ENCODE results near the gene ZNF740. TPM values are rescaled to one million over a fixed set of nuclear protein-coding genes. Genes with fewer than 3 reads are reported as not detected.

The ZNF740 gene
- polyA plus RNA-seq, 1 donor (not counting 4 experiments of a cell fraction or from before 2014, with no cell fraction given): 11.8 TPM

DNA sequence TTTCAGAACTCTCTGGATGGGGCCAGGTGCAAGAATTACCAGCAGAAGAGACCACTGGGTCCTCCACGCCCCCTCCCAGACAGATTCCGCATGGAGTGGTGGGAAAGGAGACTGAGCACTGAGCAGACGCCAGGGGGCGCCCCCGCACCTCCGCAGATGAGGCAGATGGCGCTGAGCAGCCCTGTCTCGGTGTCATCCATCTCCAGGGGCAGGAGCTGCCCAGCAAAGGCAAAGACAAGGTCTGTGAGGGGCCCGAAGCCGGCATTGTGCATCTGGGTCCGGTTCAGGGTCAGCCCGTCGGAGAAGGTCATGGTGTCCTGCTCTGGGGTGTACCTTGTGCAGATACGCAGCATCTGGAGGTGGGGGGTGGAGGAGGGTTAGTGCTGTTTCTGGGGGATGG is 32.8 kb downstream of the ZNF740 start:
- H3K4me3 ChIP-seq (ENCODE audit: control insufficient read depth in 2 of 3, extremely low read depth in 1 of 3, insufficient read depth in 2 of 3, low read depth in 1 of 3, low read length in 3 of 3): no peak overlapping the region
- dilution Hi-C loops (cut with MboI; ENCODE audit: extremely low pct_ligation_motif_present, low sequenced_read_pairs): no loop called here
- peaks cover 41 to 57% of the 10 kb centered on the region in 2 experiments for H3K36me3 ChIP-seq (ENCODE audit: control insufficient read depth in 2 of 2, extremely low read depth in 1 of 2, insufficient read depth in 2 of 2, low read length in 2 of 2)
- no peaks in the 10 kb centered on the region for H3K9me3 ChIP-seq (ENCODE audit: control insufficient read depth, low read depth, low read length)
- no peak overlapping the region for H3K4me2 ChIP-seq (ENCODE audit: control insufficient read depth, extremely low read depth, insufficient read depth, low read depth, low read length)
- TF ChIP-seq, protein P1, sequence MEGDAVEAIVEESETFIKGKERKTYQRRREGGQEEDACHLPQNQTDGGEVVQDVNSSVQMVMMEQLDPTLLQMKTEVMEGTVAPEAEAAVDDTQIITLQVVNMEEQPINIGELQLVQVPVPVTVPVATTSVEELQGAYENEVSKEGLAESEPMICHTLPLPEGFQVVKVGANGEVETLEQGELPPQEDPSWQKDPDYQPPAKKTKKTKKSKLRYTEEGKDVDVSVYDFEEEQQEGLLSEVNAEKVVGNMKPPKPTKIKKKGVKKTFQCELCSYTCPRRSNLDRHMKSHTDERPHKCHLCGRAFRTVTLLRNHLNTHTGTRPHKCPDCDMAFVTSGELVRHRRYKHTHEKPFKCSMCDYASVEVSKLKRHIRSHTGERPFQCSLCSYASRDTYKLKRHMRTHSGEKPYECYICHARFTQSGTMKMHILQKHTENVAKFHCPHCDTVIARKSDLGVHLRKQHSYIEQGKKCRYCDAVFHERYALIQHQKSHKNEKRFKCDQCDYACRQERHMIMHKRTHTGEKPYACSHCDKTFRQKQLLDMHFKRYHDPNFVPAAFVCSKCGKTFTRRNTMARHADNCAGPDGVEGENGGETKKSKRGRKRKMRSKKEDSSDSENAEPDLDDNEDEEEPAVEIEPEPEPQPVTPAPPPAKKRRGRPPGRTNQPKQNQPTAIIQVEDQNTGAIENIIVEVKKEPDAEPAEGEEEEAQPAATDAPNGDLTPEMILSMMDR (optimal IDR thresholded peaks at IDR 0.05 in 1 of 3, IDR thresholded peaks at IDR 0.05 in 1 of 3, conservative IDR thresholded peaks at IDR 0.05 in 1 of 3; ENCODE audit: extremely low read depth in 1 of 3, insufficient read depth in 2 of 3, low read length in 3 of 3): peak in 2 of 3 experiments; percentile 82 to 94
- no peak for TF ChIP-seq EZH2 (IDR thresholded peaks at IDR 0.05; ENCODE audit: low read length)
- H4K20me1 ChIP-seq (ENCODE audit: control insufficient read depth, extremely low read depth, insufficient read depth, low read length): no peaks in the 10 kb centered on the region
- no peak overlapping the region for H2AFZ ChIP-seq (ENCODE audit: control insufficient read depth, low read length)
- H3K27me3 ChIP-seq (ENCODE audit: control insufficient read depth, extremely low read depth, insufficient read depth, low read length): no peaks in the 10 kb centered on the region
- H3K4me1 ChIP-seq (ENCODE audit: control insufficient read depth, extremely low read depth, insufficient read depth, low read length): peaks cover 20% of the 10 kb centered on the region
- no peak for DNase-seq (ENCODE audit: low read depth, low spot score)
- no peak for FAIRE-seq
- H3K27ac ChIP-seq (ENCODE audit: control insufficient read depth, insufficient read depth, low read length): no peak overlapping the region
- no peaks in the 10 kb centered on the region for H3K9me1 ChIP-seq (ENCODE audit: control insufficient read depth, extremely low read depth, insufficient read depth, low read length)
- H3K79me2 ChIP-seq (ENCODE audit: control insufficient read depth, insufficient read depth, low read length): peaks cover 11% of the 10 kb centered on the region
- H3K9ac ChIP-seq (ENCODE audit: control insufficient read depth, extremely low read depth, insufficient read depth, low read length): no peak overlapping the region

DNA sequence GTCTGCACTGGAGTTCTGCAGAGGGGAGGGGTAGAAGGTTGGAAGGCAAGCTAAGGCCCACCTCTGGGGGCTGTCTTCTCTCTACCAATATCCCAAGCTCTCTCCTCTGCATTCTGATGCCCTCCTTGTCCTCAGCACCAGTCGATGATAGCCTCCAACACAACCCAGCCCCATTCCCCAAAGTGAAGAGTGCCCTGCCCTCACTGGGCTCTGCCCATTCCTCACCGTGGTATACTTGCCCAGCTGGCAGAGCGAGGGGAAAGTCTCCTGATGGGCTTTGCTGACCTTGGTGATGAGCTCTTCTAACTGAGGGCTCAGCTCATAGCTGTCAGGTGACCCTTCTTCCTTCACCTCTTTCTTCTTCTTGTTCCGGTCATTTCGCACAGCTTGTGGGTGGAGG is 33.7 kb downstream of the ZNF740 start:
- DNase-seq (ENCODE audit: low read depth, low spot score) (no peak), FAIRE-seq (no peak)
- H3K4me1 ChIP-seq (ENCODE audit: control insufficient read depth, extremely low read depth, insufficient read depth, low read length): peaks cover 26% of the 10 kb centered on the region
- TF ChIP-seq, protein P1 (optimal IDR thresholded peaks at IDR 0.05 in 1 of 3, IDR thresholded peaks at IDR 0.05 in 1 of 3, conservative IDR thresholded peaks at IDR 0.05 in 1 of 3; ENCODE audit: extremely low read depth in 1 of 3, insufficient read depth in 2 of 3, low read length in 3 of 3): no peak
- TF ChIP-seq EZH2 (IDR thresholded peaks at IDR 0.05; ENCODE audit: low read length): no peak
- H3K27ac ChIP-seq (ENCODE audit: control insufficient read depth, insufficient read depth, low read length): no peak overlapping the region
- H3K9ac ChIP-seq (ENCODE audit: control insufficient read depth, extremely low read depth, insufficient read depth, low read length): no peak overlapping the region
- H3K9me1 ChIP-seq (ENCODE audit: control insufficient read depth, extremely low read depth, insufficient read depth, low read length): no peaks in the 10 kb centered on the region
- dilution Hi-C loops (cut with MboI; ENCODE audit: extremely low pct_ligation_motif_present, low sequenced_read_pairs): no loop called here
- H3K9me3 ChIP-seq (ENCODE audit: control insufficient read depth, low read depth, low read length): no peaks in the 10 kb centered on the region
- no peak overlapping the region for H3K4me2 ChIP-seq (ENCODE audit: control insufficient read depth, extremely low read depth, insufficient read depth, low read depth, low read length)
- H3K79me2 ChIP-seq (ENCODE audit: control insufficient read depth, insufficient read depth, low read length): peaks cover 18% of the 10 kb centered on the region
- H3K27me3 ChIP-seq (ENCODE audit: control insufficient read depth, extremely low read depth, insufficient read depth, low read length): no peaks in the 10 kb centered on the region
- peaks cover 40 to 57% of the 10 kb centered on the region in 2 experiments for H3K36me3 ChIP-seq (ENCODE audit: control insufficient read depth in 2 of 2, extremely low read depth in 1 of 2, insufficient read depth in 2 of 2, low read length in 2 of 2)
- no peaks in the 10 kb centered on the region for H4K20me1 ChIP-seq (ENCODE audit: control insufficient read depth, extremely low read depth, insufficient read depth, low read length)
- no peak overlapping the region for H3K4me3 ChIP-seq (ENCODE audit: control insufficient read depth in 2 of 3, extremely low read depth in 1 of 3, insufficient read depth in 2 of 3, low read depth in 1 of 3, low read length in 3 of 3)
- H2AFZ ChIP-seq (ENCODE audit: control insufficient read depth, low read length): no peak overlapping the region
